Activated CD4-positive, CD25-positive, alpha-beta regulatory T cell treated with anti-CD3 and anti-CD28 coated beads, Interleukin-2, amount 50 U/mL, for 72 hours (primary cell): ENCODE data around the gene IL21R.
"Not testable (repeated sequence)": the region's sequence is repeated elsewhere in the genome, so short reads cannot be mapped to it uniquely, and the experiment has no call there.

Experiments used
- DNase-seq: peaks from one replicate; pipeline ENCODE4 v3.0.0; 2021

Gene IL21R

GRCh38 chr16:27377666-27378485 lies 24.1 kb upstream of the IL21R start:
- DNase-seq, result no peak

GRCh38 chr16:27378871-27379481 lies 23.0 kb upstream of the IL21R start:
- DNase-seq, result peak; percentile 61

GRCh38 chr16:27379919-27380318 lies 22.1 kb upstream of the IL21R start:
- no peak for DNase-seq

- no peak for DNase-seq
Measured at GRCh38 chr16:27381236-27381635, 20.7 kb upstream of the IL21R start.

- DNase-seq, result no peak
Measured at GRCh38 chr16:27381974-27382855, 19.8 kb upstream of the IL21R start.

GRCh38 chr16:27383556-27384243 lies 18.3 kb upstream of the IL21R start:
- no peak for DNase-seq

- DNase-seq, result no peak
Measured at GRCh38 chr16:27384425-27384824, 17.5 kb upstream of the IL21R start.

GRCh38 chr16:27385398-27385797 lies 16.6 kb upstream of the IL21R start:
- no peak for DNase-seq

- DNase-seq, result no peak
Measured at GRCh38 chr16:27386674-27387073, 15.3 kb upstream of the IL21R start.

- DNase-seq, result no peak
Measured at GRCh38 chr16:27387724-27388123, 14.2 kb upstream of the IL21R start.

- no peak for DNase-seq
Measured at GRCh38 chr16:27389272-27389961, 12.6 kb upstream of the IL21R start.

GRCh38 chr16:27390151-27390550 lies 11.8 kb upstream of the IL21R start:
- no peak for DNase-seq

GRCh38 chr16:27392671-27393070 lies 9.3 kb upstream of the IL21R start:
- no peak for DNase-seq

- DNase-seq, result no peak
Measured at GRCh38 chr16:27394516-27394915, 7.5 kb upstream of the IL21R start.

GRCh38 chr16:27398341-27398893 lies 3.6 kb upstream of the IL21R start:
- not testable (repeated sequence) for DNase-seq

GRCh38 chr16:27398894-27399853 lies 2.8 kb upstream of the IL21R start:
- no peak for DNase-seq

- DNase-seq, result no peak
Measured at GRCh38 chr16:27399969-27400368, 2.0 kb upstream of the IL21R start.

GRCh38 chr16:27400751-27401620 lies 988 bp upstream of the IL21R start:
- no peak for DNase-seq

- DNase-seq, result no peak
Measured at GRCh38 chr16:27402569-27402963, 592 bp downstream of the IL21R start.
